Endothelial cell of umbilical vein (primary cell): Measurements from ENCODE around the gene PSMC4. TPM values are rescaled to one million over a fixed set of nuclear protein-coding genes. Genes with fewer than 3 reads are reported as not detected.

Experiments used
- BruUV-seq: library from RNA; stranded (reverse); fragments of 400-500 nt; replicated peaks from 2 replicates; lab custom pipeline; 2021; lab: Mats Ljungman, UMichigan
- CTCF ChIA-PET: fragments of 300-600, 350-600 bp; sonication (Branson Sonifier 250); formaldehyde crosslinking; loops from one replicate; lab custom pipeline; 2021; ENCODE audit warnings: antibody characterized with exemption, inconsistent platforms; lab: Charles Lee
- POLR2A ChIA-PET: fragments of 300-600, 350-600 bp; sonication (Branson Sonifier 250); formaldehyde crosslinking; loops from one replicate; lab custom pipeline; 2021; ENCODE audit warnings: antibody characterized with exemption, inconsistent platforms; lab: Charles Lee
- DNase-seq: peaks from one replicate; pipeline ENCODE4 v3.0.0-alpha.2; 2011; ENCODE audit warnings: low read depth, low spot score
- FAIRE-seq: peaks from 2 replicates; lab custom pipeline; 2011; peaks lifted over from hg19 to GRCh38; lab: Jason Lieb, UNC
- H2AFZ ChIP-seq: 2 replicates; pipeline ENCODE4 v1.6.0; 2012; ENCODE audit warnings: low read depth, low read length, control low read depth, inconsistent platforms
- H3K27ac ChIP-seq: 2 replicates; pipeline ENCODE4 v1.5.1; 2011; ENCODE audit warnings: low read depth, mild to moderate bottlenecking, control low read depth, low read length, moderate library complexity; ENCODE audit not compliant: insufficient read depth
- H3K27me3 ChIP-seq, 2 experiments: 2 replicates each; pipeline versions ENCODE4 v1.6.0 to v1.6.1; 2011; ENCODE audit warnings: low read length in 2 of 2, mixed read lengths in 1 of 2; ENCODE audit not compliant: control insufficient read depth in 2 of 2, insufficient read depth in 2 of 2
- H3K36me3 ChIP-seq, 2 experiments: 2 replicates in 1 of 2; 3 replicates in 1 of 2; pipeline ENCODE4 v1.5.1; 2011; ENCODE audit warnings: low read length in 2 of 2, mild to moderate bottlenecking in 1 of 2, moderate library complexity in 1 of 2; ENCODE audit not compliant: control insufficient read depth in 2 of 2, insufficient read depth in 2 of 2; ENCODE audit errors: extremely low read depth in 1 of 2
- H3K4me1 ChIP-seq: 3 replicates; pipeline ENCODE4 v1.5.1; 2011; ENCODE audit warnings: mild to moderate bottlenecking, low read length; ENCODE audit not compliant: control insufficient read depth, insufficient read depth; ENCODE audit errors: extremely low read depth
- H3K4me2 ChIP-seq: 2 replicates; pipeline ENCODE4 v1.6.1; 2011; ENCODE audit warnings: low read length, control low read depth, mixed read lengths; ENCODE audit not compliant: insufficient read depth
- H3K4me3 ChIP-seq, 3 experiments: fragments of 200-600 bp in 1 of 3; sonication (generic), shearing (Covaris generic) in 1 of 3; replicated peaks in 1 of 3; 2 replicates each; pipeline ENCODE4 v1.5.1; 2011 to 2016; ENCODE audit warnings: control low read depth in 3 of 3, low read length in 3 of 3, mild to moderate bottlenecking in 2 of 3, inconsistent platforms in 1 of 3, low read depth in 1 of 3, moderate library complexity in 1 of 3; ENCODE audit not compliant: insufficient read depth in 1 of 3
- H3K79me2 ChIP-seq: 2 replicates; pipeline ENCODE4 v1.6.0; 2012; ENCODE audit warnings: low read length, inconsistent platforms; ENCODE audit not compliant: control insufficient read depth, insufficient read depth
- H3K9ac ChIP-seq: replicated peaks from 2 replicates; pipeline ENCODE3; 2011; ENCODE audit warnings: low read length, control low read depth; ENCODE audit not compliant: insufficient read depth; ENCODE audit errors: extremely low read depth
- H3K9me1 ChIP-seq: replicated peaks from 3 replicates; pipeline ENCODE4 v1.6.0; 2011; ENCODE audit warnings: mild to moderate bottlenecking, low read length; ENCODE audit not compliant: control insufficient read depth, insufficient read depth; ENCODE audit errors: extremely low read depth
- H3K9me3 ChIP-seq: replicated peaks from 2 replicates; pipeline ENCODE4 v1.5.1; 2012; ENCODE audit warnings: low read length, inconsistent platforms; ENCODE audit not compliant: control insufficient read depth, insufficient read depth
- H4K20me1 ChIP-seq: replicated peaks from 2 replicates; pipeline ENCODE3; 2011; ENCODE audit warnings: mild to moderate bottlenecking, low read length; ENCODE audit not compliant: control insufficient read depth, insufficient read depth; ENCODE audit errors: extremely low read depth
- CTCF ChIP-seq, 2 donors: IDR thresholded peaks; 1 replicate in 1 of 2; 2 replicates in 1 of 2; pipeline ENCODE4 v1.5.1; 2011; ENCODE audit warnings: low read length in 2 of 2, mild to moderate bottlenecking in 2 of 2, moderate library complexity in 2 of 2, control low read depth in 1 of 2, inconsistent platforms in 1 of 2, low read depth in 1 of 2; ENCODE audit not compliant: insufficient read depth in 1 of 2; ENCODE audit errors: extremely low read depth in 1 of 2
- EZH2 ChIP-seq: IDR thresholded peaks from 2 replicates; pipeline ENCODE4 v1.6.1; 2012; ENCODE audit warnings: borderline replicate concordance, low read depth, mild to moderate bottlenecking, moderate library complexity, low read length, inconsistent platforms; ENCODE audit not compliant: severe bottlenecking
- FOS ChIP-seq: IDR thresholded peaks from 2 replicates; pipeline ENCODE4 v1.6.1; 2011; ENCODE audit warnings: mild to moderate bottlenecking, low read length, moderate library complexity, borderline replicate concordance; ENCODE audit not compliant: insufficient read depth
- GATA2 ChIP-seq: IDR thresholded peaks from 2 replicates; pipeline ENCODE4 v1.7.0; 2011; ENCODE audit warnings: low read depth, mild to moderate bottlenecking, moderate library complexity, mixed read lengths, low read length; ENCODE audit not compliant: insufficient read length, insufficient read depth
- JUN ChIP-seq: IDR thresholded peaks from 2 replicates; pipeline ENCODE4 v1.6.1; 2011; ENCODE audit warnings: borderline replicate concordance, low read depth; ENCODE audit not compliant: insufficient read length, insufficient read depth
- MAX ChIP-seq: IDR thresholded peaks from 2 replicates; pipeline ENCODE4 v1.6.1; 2011; ENCODE audit not compliant: insufficient read depth, insufficient read length
- MYC ChIP-seq: IDR thresholded peaks from one replicate; pipeline ENCODE4 v1.6.1; 2011; ENCODE audit warnings: mild to moderate bottlenecking, low read depth, low read length
- POLR2A ChIP-seq: IDR thresholded peaks from 2 replicates; pipeline ENCODE4 v1.6.1; 2012; ENCODE audit warnings: low read depth, mild to moderate bottlenecking, control low read depth, low read length
- POLR2AphosphoS5 ChIP-seq: IDR thresholded peaks from 2 replicates; pipeline ENCODE4 v1.6.1; 2012; ENCODE audit warnings: low read depth, mild to moderate bottlenecking, control low read depth, low read length, moderate library complexity; ENCODE audit not compliant: insufficient read depth
- dilution Hi-C: fragments of 300-500 bp; cut with MboI; formaldehyde crosslinking; loops from one replicate; pipeline ENCODE4 v1.15.0; 2019; ENCODE audit warnings: low sequenced_read_pairs; ENCODE audit not compliant: extremely low pct_ligation_motif_present
- intact Hi-C: fragments of 100-400 bp; cut with micrococcal nuclease; formaldehyde crosslinking; loops from one replicate; pipeline ENCODE4 v1.10.0; 2022
- polyA plus RNA-seq, 4 experiments: library from polyadenylated mRNA; depleted of rRNA in 3 of 4; stranded (reverse) in 3 of 4; unstranded in 1 of 4; fragments of >200 nt; gene quantifications; 2 replicates each; pipeline versions ENCODE4 v1.2.1 to v1.2.3, GENCODE V29; 2011 to 2012; ENCODE audit warnings: missing spikeins in 1 of 4
- total RNA-seq: library from RNA; stranded (reverse); gene quantifications from 2 replicates; pipeline ENCODE4 v1.2.3, GENCODE V29; 2021

PSMC4 gene
- total and polyA plus RNA-seq, 2 donors (not counting 3 experiments of a cell fraction or from before 2014, with no cell fraction given) = 110 to 114 TPM

DNA sequence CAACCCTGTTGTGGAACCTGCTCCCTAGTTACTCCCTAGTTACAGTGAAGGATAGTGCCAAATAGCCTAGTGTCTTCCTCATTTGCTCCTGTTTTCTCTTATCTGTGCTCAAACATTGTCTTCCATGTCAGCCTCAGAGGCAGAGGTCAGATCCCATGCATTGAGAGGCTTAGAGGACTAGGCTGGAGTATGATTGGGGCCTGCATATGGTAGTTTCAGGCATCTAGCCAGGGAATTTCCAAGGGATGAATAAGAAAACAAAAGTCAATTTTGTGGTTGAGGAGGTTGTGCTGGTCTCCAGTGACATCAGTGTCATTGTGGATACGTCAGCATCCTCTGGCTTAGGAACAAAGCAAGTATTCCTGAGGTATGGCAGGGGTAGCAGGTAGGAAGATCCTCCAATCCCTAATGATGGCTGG, 35.3 kb downstream of the PSMC4 start:
- Histone ChIP-seq H3K4me2 (no peak overlapping the region), H3K9me3 (no peaks in the 10 kb centered on the region), H3K4me1 (peaks cover 3% of the 10 kb centered on the region), H3K36me3 (peaks cover 0 to 3% of the 10 kb centered on the region in 2 experiments), H3K27me3 (no peaks in the 10 kb centered on the region), H3K79me2 (no peaks in the 10 kb centered on the region), H3K4me3 (no peak overlapping the region), H3K27ac (peak overlapping the region; percentile 61), H3K9ac (no peak overlapping the region), H3K9me1 (no peaks in the 10 kb centered on the region), H4K20me1 (no peaks in the 10 kb centered on the region), H2AFZ (no peak overlapping the region)
- CTCF ChIA-PET = no interaction called here
- dilution Hi-C loops (no loop called here), intact Hi-C loops (no loop called here)
- POLR2A ChIA-PET = no interaction called here
- peak; percentile 95 for DNase-seq
- FAIRE-seq = peak; percentile 65
- no TSS peak for BruUV-seq
- TF ChIP-seq EZH2 (no peak), GATA2 (no peak), JUN (no peak), FOS (no peak), CTCF (IDR thresholded peaks at IDR 0.05; ENCODE audit: extremely low read depth in 1 of 2, insufficient read depth in 1 of 2, low read depth in 1 of 2, low read length in 2 of 2) (no peak), MYC (no peak), POLR2A (no peak), MAX (no peak), POLR2AphosphoS5 (no peak)
